Fibroblast of gingiva (primary cell): Measurements from ENCODE around the gene CLPTM1L.
"Not testable (repeated sequence)": the region's sequence is repeated elsewhere in the genome, so short reads cannot be mapped to it uniquely, and the experiment has no call there.

Experiments
- DNase-seq: peaks from one replicate; pipeline ENCODE4 v3.0.0-alpha.2; 2011; ENCODE audit warnings: low read depth

Gene CLPTM1L

DNA sequence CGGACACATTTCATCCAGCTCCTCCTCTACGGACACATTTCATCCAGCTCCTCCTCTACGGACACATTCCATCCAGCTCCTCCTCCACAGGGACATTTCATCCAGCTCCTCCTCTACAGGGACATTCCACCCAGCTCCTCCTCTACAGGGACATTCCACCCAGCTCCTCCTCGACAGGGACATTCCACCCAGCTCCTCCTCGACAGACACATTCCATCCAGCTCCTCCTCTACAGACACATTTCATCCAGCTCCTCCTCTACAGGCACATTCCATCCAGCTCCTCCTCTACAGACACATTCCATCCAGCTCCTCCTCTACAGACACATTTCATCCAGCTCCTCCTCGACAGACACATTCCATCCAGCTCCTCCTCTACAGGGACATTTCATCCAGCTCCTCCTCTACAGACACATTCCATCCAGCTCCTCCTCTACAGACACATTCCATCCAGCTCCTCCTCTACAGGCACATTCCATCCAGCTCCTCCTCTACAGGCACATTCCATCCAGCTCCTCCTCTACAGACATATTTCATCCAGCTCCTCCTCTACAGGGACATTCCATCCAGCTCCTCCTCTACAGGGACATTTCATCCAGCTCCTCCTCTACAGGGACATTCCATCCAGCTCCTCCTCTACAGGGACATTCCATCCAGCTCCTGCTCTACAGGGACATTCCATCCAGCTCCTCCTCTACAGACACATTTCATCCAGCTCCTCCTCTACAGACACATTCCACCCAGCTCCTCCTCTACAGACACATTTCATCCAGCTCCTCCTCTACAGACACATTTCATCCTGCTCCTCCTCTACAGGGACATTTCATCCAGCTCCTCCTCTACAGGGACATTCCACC lies 17.8 kb downstream of the CLPTM1L start:
- DNase-seq: peak; percentile 71

GRCh38 chr5:1326532-1326875 lies 18.4 kb downstream of the CLPTM1L start:
- not testable (repeated sequence) for DNase-seq

- peak; percentile 77 for DNase-seq
Measured at GRCh38 chr5:1325870-1326531, 18.9 kb downstream of the CLPTM1L start.

GRCh38 chr5:1325191-1325741 lies 19.6 kb downstream of the CLPTM1L start:
- no peak for DNase-seq

DNA sequence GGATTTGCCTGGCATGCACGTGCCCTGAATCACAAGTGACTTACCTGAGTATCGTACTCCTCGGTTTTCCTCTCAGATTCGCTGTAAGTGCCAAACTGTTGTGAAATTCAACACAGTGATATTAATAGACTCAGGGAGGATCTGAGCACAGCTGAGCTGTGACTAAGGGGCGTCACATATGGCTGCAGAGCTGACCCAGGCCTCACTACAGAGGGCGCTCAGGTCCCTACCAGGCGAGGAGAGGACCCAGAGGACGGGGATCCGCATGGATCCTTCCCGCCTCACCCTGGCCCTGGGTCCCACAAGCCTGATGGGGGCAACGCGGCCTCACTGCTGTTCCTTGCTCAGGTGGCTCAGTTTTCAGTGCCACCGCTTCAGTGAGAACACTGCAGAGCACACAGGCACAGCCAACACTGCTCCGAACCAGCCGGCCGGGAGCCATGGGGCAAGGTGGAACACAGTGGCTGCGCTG lies 20.1 kb downstream of the CLPTM1L start:
- no peak for DNase-seq

DNA sequence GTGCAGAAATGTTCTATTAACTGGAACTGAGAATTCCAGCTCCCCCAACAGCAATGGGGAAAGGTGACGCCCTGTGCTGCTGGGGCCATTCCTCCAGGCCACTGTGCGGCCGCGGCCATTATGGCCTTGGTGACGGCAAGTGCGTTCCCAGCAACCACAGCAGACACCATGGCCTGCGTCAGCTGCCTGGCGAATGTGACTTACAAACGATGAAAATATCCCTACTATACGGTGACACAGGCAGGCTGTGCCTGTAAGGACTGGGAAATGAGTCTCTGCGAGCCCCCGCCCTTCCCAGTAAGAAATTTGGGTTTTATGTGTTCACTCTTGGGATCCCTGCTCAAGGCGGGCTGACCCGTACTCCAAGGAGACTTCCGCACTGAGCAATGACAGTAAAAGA lies 20.6 kb downstream of the CLPTM1L start:
- no peak for DNase-seq

DNA sequence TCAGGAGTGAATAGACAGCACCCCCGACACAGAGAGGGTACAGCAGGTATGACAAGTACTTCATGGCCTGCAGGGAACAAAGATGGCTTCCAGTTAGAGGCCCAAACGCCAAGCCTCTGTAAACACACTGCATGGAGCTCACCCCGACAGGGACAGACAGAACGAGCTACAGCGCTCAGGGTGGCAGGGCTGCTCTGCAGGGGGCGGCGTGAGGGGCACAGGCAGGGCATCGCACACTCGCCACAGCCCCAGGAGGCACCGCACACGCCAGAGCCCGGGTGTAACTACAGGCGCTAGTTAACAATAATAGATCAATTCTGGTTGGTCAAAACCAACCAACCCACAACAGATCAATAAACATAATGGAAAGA lies 21.1 kb downstream of the CLPTM1L start:
- no peak for DNase-seq

GRCh38 chr5:1322955-1323802 lies 21.7 kb downstream of the CLPTM1L start:
- no peak for DNase-seq

DNA sequence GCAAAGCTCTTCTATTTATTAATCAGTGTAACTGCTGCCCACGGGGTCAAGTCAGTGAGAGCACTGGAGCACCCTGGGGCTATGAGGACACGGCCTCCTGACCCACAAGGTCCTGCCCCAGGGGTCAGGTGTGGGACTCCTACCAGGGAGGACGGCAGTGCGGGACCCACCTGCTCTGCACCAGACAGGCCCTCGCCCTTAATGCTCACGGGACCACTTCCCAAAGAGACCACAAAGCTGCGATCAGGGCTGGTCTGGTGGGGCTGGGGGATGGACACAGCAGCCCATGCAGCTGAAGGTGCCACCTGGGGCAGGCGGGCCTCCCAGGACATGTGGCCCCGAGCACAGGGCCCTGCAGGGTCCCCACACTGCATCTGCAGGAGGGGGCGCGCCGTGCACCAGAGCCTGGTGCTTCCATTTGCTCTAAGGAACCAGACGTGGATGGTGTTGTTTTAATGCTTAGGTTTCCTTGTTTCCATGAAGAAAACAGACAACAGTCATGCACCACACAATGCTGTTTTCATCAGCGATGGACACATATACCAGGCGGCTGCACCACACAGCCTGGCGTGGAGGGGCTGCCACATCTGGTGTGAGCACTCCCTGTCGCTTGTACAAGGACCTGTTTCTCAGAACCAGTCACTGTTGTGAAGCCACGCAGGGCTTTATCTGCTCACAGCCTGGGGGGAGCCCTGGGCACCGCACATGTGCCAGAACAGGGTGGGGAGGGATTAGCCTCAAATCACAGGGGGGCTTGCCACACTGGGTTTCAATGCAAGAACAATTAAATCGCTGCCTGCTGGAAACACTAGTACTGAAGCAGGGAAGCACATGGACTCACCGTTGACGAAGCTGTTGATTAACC lies 22.6 kb downstream of the CLPTM1L start:
- DNase-seq: no peak

DNA sequence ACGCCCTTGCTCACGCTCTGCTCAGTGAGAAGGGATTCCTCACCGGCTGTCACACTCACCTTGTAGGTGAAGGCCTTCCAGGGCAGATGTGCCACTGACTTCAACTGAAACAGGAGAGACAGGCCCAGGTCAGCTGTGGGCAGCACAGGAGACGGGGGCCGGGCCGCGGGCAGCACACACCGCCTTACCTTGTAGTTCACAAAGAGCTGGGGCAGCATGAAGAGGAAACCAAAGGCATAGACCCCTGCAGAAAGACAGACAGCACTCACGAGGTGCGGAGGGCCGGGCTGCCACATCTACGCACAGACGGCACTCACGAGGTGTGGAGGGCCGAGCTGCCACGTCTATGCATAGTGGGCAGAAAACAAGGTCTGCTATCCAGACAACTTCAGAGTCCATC lies 23.3 kb downstream of the CLPTM1L start:
- no peak for DNase-seq

DNA sequence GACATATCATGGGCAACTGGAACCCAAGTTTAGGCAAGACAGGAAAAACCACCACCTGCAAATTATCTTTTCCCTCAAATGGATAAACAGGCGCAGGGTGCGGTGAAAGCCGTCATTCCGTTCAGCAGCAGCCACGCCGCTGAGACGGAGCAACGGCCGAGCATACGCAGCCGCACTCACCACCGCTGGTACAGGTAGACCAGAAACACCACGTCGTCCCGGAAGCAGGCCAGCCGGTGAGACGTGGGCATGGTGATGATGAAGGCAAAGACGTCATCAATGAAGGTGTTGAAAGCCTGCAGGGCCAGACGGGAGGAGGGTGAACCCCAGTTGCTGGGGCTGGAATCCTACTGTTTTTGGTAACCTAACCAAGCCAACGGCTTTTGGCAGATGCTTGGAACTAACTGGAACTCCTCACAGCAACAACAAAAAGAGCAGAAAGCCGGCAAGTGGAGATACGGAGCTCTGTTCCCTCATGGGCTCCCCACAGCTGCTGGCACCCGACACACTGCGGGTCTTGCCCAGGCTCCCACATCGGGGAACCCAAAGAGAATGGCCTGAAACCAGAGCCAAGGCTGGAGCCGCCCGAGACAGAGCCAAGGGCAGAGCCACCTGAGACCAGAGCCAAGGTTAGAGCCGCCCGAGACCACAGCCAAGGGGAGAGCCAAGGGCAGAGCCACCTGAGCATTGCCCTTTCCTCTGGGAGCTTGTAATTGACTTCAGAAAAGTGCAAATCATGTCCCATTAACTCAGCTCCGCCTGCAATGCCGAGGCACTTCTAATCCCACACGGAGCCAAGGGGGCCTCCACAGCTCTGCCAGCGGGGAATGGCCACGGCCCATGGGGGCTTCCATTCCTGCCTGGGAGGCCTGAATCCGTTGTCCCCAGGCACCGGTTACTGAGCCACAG lies 24.2 kb downstream of the CLPTM1L start:
- no peak for DNase-seq

DNA sequence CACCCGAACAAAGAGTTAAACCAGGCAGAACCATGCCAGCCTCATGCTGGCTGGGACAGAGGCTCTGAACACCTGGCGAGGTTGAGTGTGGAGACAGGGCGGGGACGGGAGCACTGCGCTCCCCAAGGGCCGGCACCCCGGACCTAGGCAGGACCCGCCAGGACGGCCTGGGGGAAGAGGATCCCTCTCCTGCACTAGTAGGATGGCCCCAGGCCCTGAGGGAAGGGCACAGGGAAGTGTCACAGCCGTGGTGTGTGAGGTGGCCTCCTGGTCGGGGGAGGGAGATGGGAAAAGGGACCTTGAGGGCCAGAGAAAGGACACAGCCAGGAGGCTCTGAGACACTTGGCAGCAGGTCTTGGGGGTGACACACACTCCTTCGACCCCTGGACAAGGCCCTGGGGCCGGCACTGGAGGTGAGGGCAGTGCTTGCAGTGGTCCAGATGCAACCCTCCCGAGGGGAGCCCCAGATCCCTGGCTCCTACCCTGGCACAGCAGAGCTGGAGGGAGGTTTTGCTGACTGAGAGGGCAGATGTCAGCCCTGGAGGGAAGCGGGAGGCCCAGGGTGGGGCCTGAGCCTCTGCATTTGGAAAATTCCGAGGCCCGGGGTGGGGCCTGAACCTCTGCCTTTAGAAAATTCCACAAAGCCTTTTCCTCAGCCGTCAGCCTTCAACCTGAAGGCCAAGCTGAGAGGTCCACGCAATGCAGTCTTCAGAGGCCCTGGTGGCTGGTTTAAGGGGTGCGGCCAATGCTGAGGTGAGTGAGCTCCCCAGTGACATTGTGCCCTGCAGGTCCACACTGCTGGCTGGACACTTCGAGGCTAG lies 25.3 kb downstream of the CLPTM1L start:
- no peak for DNase-seq

DNA sequence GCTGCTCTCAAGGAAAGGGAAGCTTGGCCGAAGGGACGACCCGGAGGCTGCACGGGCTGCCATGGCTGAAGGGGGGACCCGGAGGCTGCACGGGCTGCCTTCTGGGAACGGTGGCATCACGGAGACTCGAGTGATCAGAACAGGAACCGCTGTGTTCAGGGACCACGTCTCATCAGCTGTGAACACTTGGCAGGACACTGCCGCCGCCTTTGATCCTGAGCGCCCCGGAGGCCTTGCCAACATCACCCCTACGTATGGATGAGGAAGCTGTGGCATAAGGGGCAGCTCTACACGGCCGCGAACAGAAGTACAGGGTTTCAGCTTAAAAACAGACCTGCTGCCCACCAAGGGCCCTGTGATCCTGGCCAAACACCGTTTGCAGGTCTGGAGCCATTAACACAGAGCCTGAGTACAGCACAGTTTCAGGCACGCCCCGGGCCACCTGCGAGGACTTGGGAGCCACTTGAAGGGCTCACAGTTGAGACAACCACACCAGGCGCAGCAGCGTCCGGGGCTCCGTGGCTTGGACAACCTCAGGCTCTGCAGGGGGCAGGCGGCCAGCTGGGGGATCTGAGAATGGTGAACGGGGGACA lies 26.1 kb downstream of the CLPTM1L start:
- DNase-seq: no peak

DNA sequence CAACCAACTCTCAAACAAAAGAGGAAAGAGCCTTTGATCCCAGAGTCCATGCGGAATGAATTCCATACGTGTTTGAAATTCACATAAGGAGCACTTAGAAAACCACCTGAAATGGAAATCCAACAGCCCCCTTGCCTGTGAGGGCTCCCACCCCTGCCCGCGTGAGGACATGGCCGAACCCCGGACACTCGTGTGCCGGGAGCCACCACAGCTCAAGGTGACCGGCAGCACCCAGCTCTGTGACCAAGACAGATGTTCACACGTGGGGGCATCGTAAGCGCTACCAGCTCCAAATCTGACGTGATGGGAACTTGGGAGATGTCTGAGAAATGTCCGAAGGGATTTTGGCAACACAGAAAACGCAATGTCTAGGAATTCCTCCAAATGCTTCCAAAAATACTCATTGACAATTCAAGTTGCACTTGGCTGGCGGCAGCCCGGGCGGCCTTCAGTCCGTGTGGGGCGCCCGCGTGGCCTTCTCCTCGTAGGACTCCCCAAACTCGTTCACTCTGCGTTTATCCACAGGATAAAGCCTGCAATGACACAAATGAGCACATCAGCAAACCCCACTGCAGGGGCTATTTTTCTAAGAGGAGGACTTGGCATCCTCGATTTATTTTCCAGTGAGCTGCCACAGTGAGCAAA lies 26.9 kb downstream of the CLPTM1L start:
- no peak for DNase-seq

- DNase-seq: no peak
Measured at GRCh38 chr5:1316588-1317340, 28.1 kb downstream of the CLPTM1L start.

DNA sequence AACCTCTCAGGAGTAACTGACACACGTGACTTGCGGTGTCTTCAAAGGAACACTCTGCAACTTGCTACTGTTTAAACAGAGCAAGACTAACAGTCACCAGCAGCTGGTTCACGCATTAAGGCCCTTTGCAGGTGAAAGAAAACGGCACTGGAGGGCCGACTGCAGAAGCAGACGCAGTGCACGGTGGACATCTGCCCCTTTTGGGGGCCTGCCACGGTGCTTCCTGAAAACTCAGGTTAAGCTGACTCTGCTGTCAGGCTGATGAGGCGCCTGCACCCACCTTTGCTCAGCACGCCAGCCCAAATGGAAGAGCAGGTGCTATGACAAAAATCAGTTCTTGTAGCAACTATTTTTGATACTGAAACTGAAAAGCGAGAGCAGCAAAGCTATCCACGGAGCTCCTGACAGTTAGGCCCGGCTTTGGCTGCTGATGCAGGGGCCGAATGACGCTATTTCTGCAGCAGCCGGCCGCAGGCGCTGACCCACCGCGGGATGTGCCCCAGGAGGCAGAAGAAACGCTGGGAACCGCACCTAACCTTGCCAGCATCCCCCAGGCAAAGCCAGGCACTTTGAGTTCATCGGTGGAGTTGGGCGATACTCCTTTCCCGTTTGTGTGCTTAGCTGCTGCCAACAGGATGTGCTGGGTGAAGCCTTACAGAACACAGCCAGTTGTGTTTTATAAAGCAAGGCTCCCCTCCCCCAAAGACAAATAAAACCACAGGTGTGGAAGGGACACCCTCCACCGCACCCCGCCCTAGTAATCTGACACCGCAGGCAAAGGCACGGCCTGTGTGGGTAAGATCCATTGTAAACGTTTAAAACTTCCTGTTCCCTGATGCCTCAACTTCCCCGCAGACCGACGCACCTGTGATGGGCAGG lies 29.0 kb downstream of the CLPTM1L start:
- no peak for DNase-seq
